Measurements from ENCODE around the gene OR10AD1.

DNA sequence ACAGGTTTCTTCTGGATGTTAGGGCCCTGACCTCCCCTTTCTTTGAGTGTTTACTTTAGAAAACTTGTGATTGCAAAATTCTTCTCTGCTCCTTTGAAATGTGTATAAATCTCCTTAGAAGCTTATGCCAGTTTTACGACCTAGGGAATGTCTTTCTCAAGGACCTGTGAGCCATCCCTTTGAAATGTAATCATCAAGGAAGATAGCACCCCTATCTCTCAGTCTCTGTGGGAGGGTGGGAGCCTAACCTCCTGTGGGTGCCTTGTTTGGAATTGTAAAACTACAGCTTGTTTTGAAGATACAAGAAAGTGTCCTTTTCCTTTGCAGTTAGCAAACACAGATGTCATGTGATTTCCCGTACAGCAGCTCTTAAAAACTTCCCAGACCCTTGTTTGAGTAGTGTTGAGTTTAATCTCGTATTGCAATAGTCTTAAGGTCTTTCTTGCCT, 3.3 kb downstream of the OR10AD1 start:
- TF ChIP-seq, protein P1, sequence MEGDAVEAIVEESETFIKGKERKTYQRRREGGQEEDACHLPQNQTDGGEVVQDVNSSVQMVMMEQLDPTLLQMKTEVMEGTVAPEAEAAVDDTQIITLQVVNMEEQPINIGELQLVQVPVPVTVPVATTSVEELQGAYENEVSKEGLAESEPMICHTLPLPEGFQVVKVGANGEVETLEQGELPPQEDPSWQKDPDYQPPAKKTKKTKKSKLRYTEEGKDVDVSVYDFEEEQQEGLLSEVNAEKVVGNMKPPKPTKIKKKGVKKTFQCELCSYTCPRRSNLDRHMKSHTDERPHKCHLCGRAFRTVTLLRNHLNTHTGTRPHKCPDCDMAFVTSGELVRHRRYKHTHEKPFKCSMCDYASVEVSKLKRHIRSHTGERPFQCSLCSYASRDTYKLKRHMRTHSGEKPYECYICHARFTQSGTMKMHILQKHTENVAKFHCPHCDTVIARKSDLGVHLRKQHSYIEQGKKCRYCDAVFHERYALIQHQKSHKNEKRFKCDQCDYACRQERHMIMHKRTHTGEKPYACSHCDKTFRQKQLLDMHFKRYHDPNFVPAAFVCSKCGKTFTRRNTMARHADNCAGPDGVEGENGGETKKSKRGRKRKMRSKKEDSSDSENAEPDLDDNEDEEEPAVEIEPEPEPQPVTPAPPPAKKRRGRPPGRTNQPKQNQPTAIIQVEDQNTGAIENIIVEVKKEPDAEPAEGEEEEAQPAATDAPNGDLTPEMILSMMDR (IDR thresholded peaks at IDR 0.05; ENCODE audit: low read depth, low read length): no peak
- no peak for TF ChIP-seq POLR2A (IDR thresholded peaks at IDR 0.05; ENCODE audit: extremely low read depth, insufficient read length)
- TF ChIP-seq, protein P2, sequence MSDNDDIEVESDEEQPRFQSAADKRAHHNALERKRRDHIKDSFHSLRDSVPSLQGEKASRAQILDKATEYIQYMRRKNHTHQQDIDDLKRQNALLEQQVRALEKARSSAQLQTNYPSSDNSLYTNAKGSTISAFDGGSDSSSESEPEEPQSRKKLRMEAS (IDR thresholded peaks at IDR 0.05; ENCODE audit: low read depth, low read length): no peak
